ENCODE results near the gene ZNF536.

DNA sequence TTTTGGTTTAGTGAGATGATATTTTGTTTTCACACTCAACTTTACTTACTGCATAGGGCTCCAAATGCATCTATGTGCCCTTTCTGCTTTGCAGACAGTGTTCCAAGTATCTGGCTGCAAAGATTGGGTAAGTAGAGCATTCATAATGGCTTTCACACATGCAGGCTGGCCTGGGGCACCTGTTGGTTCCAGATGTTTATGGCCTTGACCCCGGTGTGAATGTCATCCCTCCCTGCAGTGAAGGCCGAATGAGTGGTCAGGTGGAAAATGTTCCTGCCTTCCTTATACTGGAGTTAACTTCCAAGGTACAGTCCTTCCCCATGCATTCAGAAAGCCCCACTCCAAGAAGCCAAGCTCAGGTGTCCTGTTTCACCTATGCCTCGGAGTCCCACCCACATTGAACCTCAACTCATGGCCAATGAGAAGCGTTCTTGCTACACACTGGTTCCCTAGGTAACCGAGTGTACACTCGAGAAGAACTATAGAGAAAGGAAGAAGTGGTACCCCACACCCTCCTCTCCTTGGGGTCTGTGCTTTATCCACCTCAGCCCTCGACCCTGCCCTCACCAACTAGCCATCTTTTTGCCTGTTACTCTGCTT, 23.0 kb upstream of the ZNF536 start:
- TF ChIP-seq, protein P1, sequence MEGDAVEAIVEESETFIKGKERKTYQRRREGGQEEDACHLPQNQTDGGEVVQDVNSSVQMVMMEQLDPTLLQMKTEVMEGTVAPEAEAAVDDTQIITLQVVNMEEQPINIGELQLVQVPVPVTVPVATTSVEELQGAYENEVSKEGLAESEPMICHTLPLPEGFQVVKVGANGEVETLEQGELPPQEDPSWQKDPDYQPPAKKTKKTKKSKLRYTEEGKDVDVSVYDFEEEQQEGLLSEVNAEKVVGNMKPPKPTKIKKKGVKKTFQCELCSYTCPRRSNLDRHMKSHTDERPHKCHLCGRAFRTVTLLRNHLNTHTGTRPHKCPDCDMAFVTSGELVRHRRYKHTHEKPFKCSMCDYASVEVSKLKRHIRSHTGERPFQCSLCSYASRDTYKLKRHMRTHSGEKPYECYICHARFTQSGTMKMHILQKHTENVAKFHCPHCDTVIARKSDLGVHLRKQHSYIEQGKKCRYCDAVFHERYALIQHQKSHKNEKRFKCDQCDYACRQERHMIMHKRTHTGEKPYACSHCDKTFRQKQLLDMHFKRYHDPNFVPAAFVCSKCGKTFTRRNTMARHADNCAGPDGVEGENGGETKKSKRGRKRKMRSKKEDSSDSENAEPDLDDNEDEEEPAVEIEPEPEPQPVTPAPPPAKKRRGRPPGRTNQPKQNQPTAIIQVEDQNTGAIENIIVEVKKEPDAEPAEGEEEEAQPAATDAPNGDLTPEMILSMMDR (IDR thresholded peaks at IDR 0.05), result no peak
- no peak for TF ChIP-seq POLR2A (IDR thresholded peaks at IDR 0.05)
